ENCODE results near the gene DOCK4. TPM values are rescaled to one million over a fixed set of nuclear protein-coding genes. Genes with fewer than 3 reads are reported as not detected.

Gene DOCK4
- total RNA-seq, 1 experiment from 2014 or later, result 4.9 TPM

- no peaks in the 10 kb centered on the region for H3K27me3 Mint-ChIP-seq (ENCODE audit: low read depth)
Measured at GRCh38 chr7:112018305-112019030, 187.7 kb downstream of the DOCK4 start.

More at GRCh38 chr7:112018305-112019030, 187.7 kb downstream of the DOCK4 start:
- Histone ChIP-seq H3K4ac (ENCODE audit: low read depth, low read length) (no peak overlapping the region), H2BK12ac (ENCODE audit: insufficient read length, low read depth, low read length) (no peak overlapping the region), H3K9ac (ENCODE audit: extremely low read depth, insufficient read length, low read length) (no peak overlapping the region), H3K9me3 (ENCODE audit: control insufficient read depth, low read depth, low read length) (no peaks in the 10 kb centered on the region), H3K4me2 (ENCODE audit: insufficient read depth, insufficient read length, low read length) (no peak overlapping the region), H2AK5ac (ENCODE audit: insufficient read length, low read length) (no peak overlapping the region), H4K91ac (ENCODE audit: insufficient read length, low read depth, low read length) (no peak overlapping the region), H3K14ac (ENCODE audit: insufficient read depth, low read length) (no peak overlapping the region), H2BK5ac (ENCODE audit: insufficient read length, low read length) (no peak overlapping the region), H3T11ph (ENCODE audit: low read length) (no peak overlapping the region), H2BK120ac (ENCODE audit: low read depth, low read length, poor library complexity, severe bottlenecking) (no peak overlapping the region), H3K79me1 (ENCODE audit: insufficient read depth, low read depth, low read length, poor library complexity, severe bottlenecking) (no peaks in the 10 kb centered on the region), H3K79me2 (ENCODE audit: insufficient read depth, low read length) (no peaks in the 10 kb centered on the region; the same call in 1 of the 2 replicates), H3K56ac (ENCODE audit: insufficient read length, low read depth, low read length) (no peak overlapping the region), H2BK20ac (ENCODE audit: low read depth, low read length, poor library complexity, severe bottlenecking) (no peak overlapping the region), H2AFZ (ENCODE audit: low read length) (no peak overlapping the region), H4K20me1 (ENCODE audit: control insufficient read depth, insufficient read depth, insufficient read length) (no peaks in the 10 kb centered on the region), H3K23ac (ENCODE audit: insufficient read length, low read depth, low read length) (no peak overlapping the region), H4K8ac (replicated peaks; ENCODE audit: insufficient read length, low read depth, low read length) (no peak overlapping the region), H4K5ac (ENCODE audit: insufficient read length, low read depth, low read length) (no peak overlapping the region), H3K18ac (ENCODE audit: insufficient read length, low read depth, low read length) (no peak overlapping the region), H3K27me3 (ENCODE audit: insufficient read depth, low read length) (no peaks in the 10 kb centered on the region), H2BK15ac (ENCODE audit: low read depth, low read length) (no peak overlapping the region), H3K27ac (ENCODE audit: insufficient read length, low read depth, low read length) (no peak overlapping the region), H3K23me2 (ENCODE audit: insufficient read length, low read depth, low read length, poor library complexity, severe bottlenecking) (no peaks in the 10 kb centered on the region), H3K4me1 (ENCODE audit: insufficient read depth, low read length) (no peaks in the 10 kb centered on the region; the same call in 1 of the 2 replicates)
- no peaks in the 10 kb centered on the region for H3K9me3 Mint-ChIP-seq
- no peaks in the 10 kb centered on the region for H3K4me1 Mint-ChIP-seq
- no peak overlapping the region for H3K27ac Mint-ChIP-seq
- H3K36me3 Mint-ChIP-seq (ENCODE audit: insufficient read depth in 1 of 3, low read depth in 3 of 3), result no peaks in the 10 kb centered on the region
- no peak for TF ChIP-seq CTCF (conservative IDR thresholded peaks at IDR 0.05)
- DNase-seq, result no peak
- no peak overlapping the region for H3K4me3 Mint-ChIP-seq
